Skin of body (tissue), 2 donors: ENCODE measurements around the gene ETS2. TPM values are rescaled to one million over a fixed set of nuclear protein-coding genes. Genes with fewer than 3 reads are reported as not detected.

Experiments
- DNase-seq: peaks from one replicate; lab custom pipeline; 2025; lab: John Stamatoyannopoulos, UW
- total RNA-seq: library from RNA; depleted of rRNA; stranded (reverse); fragments of >200 nt; gene quantifications from one replicate; pipeline ENCODE4 v1.2.3, GENCODE V29; 2014

The ETS2 gene
- total RNA-seq, 1 donor from 2014 or later: 108 TPM

DNA sequence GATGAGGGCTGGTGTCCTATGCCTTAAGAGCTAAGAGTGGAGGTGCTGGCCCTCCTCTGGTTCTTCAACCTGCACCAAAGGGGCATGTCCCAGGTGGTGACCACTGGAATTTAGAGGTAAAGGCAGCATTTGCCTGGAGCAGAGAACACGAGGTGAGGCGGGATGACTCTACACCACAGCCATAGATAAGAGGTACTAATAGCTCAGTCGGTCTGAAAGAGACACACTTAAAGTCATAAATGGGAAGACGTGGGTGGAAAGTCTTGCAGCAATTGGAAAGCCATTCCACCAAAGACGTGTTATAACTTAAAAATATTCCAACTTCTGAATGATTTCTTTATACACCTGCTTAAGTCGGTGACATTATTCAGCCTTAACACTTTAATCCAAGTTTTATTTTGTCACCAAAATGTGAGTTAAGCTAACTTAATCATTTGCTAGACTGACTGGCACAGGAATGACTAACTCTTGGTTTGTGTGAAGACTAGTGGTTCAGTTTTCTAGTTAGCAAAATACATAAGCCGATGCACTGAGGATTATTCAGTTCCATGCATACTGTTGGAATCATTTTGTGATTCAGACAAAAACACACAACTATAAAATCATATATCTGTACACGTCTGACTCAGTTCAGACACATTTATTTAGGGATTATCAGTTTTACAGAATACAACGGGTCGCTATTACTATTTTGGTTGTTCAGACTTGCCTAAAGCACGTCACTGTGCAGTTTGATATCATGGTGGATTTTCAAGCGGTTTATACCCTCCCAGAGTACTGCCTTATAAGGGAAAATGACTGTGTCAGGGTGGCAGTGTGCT, 4.6 kb upstream of the ETS2 start:
- DNase-seq: no peak

DNA sequence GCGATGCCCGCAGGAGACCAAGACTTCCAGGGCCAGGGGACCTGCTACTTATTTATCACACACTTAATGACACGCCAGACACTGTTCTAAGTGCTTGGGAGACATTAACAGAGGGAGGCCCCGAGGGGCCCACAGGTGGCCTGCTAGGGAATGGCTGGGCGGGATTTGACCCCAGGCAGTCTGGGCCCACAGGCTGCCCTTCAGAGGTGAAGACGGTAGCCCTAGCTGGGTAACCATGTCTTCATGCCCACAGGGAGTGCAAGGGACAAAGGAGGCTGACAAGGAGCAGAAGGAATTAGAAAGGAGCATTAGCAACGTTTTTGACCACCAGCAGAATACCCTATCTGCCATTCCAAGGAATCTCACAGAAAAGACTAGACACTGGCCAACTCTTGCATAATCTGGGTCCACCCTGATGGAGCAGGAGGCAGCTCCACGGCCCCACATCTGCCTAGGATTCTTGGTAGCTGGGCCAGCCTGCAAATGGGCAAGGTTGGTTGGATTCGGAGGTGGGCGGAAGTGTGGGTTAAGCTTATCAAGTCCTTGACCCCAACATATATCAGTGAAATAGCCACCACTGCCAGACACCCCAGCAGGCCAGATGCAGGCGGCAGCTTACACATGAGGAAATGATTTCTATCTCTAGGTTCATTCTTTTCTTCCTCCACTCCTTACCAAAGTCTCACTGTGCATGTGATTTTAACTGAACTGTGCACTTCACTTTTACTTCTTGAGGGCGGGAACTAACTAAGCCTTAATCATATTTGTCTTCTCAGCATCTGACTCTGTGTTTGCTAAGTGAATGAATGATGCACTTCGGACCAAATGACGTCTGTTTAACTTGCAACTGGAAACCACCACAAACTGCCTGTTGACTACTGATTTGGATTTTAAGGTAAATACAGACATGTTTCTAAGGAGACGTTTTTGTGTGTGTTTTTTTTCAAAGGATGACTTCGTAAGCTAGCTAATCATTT, 3.4 kb upstream of the ETS2 start:
- DNase-seq: no peak

DNA sequence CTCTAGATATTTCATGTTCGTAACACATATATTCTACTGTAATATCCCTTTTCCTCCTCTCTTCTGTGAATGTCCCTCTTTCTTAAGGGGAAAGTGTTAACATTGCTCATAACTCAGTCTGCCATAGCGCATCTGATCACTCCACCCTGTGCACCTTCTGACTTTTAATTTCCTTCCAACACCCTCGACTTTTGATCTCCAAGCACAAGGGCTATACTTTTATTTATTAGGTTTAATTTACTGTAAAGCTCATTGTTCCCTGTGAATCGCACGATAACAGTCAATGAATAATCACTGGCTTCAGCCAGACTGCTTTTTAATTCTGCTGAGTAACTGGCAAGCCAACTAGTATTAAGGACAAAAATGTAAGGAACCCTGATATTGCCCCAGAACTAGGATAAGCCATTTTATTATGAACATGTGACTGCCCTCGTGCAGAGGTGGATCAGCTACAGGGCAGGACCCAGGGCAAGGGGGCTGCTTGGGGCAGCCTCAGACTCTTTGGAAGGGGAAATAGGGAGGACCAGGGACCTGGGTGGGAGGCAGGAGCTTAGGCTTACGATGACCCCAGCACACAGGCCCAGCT, 2.6 kb upstream of the ETS2 start:
- DNase-seq: no peak

DNA sequence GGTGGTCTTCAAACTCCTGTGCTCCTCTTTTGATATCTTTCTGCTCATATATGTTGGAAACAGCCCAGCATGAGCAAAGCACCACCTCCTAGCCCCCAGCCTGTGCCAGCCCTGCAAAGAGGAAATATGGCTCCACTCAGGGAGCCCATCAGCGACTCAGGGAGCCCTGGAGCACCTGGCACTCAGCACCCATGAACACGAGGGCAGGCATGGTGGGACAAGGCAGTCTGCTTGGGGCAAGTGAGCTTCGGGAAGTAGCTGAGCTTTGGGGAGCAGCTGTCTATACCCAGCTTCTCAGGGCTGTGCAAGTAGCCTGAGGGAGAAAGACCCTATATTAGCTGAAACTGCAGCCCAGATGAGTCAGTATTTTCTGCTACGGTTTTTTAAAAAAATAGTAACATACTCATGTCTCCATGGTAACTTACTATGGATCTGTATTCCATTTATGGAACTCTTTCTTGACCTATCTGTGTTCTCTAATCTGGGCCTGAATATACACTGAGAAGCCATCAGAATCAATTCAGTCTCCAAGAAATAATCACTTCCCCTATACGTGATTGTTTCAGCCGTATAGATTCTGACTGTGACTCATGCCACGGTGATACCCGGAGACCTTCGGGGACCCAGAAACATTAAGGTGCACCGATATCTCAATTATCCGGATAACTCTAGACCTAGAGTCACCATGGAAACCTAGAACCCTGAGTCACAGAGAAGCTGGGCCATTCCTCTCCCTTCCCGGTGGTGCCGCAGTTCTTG, 1.5 kb upstream of the ETS2 start:
- DNase-seq: no peak

DNA sequence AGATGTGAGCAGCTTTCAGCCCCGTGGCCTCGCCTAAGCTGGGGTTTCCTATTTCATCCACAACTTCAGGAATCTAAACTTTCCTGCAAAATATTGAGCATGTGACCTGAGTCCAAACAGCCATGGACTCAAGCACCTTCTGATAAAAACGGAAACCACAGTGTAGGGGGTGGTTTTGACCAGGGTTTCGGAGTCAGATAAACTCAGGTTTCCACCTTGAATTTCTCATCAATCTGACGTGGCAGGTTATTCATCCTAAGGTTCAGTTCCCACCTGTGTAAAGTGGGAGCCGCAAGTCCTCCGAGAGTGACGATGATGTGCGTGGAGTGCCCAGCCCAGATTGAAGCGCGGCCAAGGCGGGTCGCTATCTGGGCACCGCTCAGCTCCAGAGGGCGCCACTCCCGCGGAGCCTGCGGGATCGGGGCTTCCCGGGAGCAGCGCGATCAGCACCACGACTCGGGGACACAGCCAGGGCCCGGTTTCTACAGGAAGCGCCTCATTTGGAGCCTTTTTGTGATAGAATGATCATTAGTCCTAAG, 871 bp upstream of the ETS2 start:
- peak; percentile 61 for DNase-seq

DNA sequence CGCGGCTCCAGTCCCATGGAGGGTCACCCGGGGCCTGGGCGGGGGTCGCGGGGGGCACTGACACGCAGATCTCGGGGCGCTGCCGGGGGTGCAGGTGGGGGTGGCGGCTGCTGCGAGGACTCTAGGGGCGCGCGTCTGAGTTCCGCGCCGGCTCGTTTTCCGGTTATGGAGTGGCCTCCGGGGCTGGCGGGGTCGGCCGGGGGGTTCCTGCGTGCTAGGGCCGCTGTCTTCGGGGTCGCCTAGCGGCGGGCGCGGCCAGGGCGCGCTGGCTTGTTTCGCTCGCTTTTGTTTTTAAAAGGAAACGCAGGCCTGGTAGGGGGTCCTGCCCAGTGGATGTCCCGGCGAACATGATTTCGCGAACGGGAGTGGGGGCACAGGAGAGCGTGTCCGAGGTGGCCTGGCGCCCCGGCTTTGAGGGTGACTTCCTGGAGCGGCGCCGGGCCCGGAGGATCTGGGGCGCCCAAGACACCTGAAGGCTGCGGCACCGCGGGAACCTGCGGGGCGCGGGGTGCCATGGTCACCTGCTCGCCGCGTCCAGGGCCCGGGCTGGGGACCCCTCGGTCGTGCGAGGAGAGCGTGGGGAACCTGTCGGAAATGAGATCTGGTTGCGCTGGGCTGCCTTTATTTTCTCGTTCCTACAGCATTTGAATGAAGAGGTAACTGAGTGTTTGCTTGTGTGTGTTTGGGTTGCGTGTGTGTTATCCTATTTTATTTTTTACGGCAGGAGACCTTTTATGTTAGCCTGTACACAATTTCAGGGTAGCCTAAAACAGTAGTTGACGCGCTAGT, 618 bp downstream of the ETS2 start:
- DNase-seq: no peak

DNA sequence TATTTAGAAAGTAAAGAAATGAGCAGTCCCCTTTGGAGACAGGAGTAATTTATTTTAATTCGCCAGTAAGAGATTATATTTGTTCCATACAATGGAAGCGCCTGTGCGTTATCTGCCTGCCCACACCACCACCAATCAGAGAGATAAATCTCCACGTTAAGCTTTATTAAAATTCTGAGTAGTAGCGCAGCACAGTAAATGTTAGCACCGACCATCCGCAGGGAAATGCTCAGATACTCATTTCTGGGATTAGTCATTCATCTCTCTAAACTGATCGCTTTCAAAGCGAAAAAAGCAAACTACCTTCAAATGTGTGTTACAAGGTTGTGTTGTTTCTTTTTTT, 1.2 kb downstream of the ETS2 start:
- no peak for DNase-seq

DNA sequence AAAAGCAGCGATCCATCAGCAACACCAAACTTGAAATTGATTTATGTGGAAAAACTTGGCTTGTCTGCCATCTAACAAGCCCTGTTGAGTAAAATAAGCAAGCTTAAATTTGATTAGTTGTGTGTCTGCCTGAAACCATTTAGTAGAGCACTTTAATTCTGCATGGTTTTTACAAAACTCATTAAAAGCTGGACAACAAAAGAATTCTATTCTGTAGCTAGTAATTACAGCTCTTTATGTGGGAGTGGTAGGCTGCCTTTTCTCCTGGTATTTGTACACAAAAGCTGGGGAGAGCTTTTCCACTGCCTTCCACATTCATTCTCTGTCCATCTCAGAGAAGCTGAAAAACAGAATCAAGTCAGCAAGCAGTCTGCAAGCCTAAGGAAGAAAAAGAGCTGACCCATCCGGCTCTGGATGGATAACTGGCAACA, 1.7 kb downstream of the ETS2 start:
- no peak for DNase-seq

DNA sequence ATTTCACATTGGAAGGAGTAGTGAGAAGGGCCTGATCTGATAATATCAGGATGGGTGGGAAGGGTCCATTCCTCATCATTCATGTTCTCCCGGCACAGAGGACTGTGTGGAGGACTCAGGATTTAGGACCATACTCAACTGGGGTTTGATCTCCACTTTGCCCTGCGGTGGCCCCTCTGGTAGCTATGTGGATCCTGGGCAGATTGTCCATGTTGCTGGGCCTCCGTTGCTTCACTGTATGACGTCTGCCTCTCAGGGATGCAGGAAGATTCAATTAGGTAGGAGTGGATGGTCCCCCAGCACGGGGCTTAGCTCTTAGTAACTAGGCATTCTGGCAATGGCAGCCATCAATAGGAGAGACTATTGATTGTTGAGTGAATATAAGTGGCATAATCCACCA, 2.3 kb downstream of the ETS2 start:
- DNase-seq: no peak

DNA sequence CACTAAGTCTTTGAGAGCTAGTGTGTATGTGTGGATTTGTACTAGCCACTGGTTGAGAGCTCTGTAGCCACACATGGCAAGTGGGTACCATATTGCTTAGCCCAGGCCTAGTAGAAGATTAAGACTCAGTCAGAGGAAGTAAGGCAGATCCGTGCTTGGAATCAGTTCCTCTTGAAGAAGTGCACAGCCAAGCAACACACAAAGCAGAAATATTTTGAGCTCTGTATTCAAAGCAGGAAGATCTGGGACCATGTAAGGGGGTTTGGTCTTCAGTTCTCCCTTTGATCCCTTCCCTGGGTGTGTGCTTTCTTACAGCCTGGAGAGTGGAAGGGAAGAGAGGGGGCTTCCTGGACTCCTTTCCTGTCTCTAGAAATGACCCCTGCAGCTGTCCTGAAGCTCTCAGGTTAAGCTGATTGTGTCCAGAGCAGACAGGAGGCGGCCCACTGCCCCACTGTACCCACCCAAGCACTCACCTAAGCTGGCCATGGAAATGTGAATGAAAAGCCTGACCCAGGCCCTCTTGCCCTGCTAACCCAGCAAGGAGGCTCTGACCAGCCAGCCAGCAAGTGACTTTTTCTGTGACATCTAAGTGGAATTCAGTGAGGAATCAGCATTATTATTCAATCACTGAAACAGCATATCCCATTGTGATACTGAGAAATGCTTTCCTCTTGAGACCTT, 3.6 kb downstream of the ETS2 start:
- DNase-seq: peak; percentile 21

DNA sequence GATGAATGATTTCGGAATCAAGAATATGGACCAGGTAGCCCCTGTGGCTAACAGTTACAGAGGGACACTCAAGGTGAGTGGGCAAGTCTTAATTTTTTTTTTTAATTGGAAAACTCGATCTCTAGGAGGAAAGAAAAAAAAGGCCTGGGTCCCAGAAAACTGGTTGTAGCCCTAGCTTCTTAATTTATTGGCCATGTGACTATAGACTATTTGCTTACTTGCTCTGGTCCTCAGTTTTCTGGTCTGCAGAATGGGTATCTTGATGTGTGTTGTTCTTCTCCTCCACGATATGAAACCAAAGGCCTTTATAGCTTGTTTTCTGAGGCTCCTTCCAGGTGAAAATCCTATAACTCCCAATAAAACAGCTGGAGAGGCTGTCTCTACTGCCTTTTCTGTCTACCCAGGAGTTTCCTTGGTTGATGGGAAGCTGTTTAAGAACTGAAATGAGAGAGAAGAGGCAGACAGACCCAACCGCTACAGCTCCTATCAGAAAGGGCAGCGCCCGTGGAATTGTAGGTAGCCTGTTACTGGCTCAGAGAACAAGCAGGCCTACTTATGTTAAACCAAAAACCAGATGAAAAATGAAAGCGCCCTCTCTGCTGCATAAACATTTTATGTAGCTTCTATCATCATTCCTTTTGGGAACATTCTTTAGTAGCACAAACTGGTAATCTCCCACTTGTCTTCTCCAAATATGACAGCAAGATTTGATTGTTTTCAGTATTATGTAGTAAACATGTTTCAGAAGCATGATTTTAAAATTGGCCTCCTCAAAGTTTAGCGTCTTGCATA, 4.5 kb downstream of the ETS2 start:
- peak; percentile 29 for DNase-seq

DNA sequence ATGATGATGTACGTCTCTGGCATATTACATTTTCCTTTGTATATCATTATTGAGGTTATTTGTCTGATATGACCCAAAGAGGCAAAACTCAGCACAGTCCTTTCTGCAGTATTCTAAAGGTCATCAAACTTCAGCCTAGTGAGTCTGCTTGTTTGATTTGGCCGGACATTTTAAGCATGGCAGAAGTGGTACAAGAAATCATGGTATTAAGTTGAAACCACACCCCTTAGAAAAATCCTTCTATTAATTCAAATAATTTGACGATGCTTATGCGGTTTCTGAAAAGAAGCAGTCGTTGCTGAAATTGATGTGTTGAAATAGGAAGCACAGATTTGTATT, 5.1 kb downstream of the ETS2 start:
- DNase-seq: no peak

DNA sequence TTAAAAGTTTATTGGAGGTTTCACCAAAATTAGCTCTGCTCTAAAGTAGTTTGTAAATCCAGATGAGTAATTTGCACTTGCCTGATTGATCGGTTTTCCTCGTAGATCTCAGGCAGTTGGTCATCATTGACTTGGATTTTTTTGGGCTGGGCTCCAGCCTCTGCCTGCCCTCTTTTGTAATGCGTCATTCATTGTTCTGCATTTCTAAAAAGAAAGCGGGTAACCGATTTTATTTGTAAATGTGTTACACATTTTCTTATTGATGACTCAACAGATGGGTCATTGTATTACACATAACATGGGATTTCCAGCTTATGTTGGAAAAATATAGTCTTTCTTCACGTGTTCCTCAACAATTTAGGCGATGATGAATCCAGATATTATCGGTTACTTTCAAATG, 5.5 kb downstream of the ETS2 start:
- DNase-seq: no peak

DNA sequence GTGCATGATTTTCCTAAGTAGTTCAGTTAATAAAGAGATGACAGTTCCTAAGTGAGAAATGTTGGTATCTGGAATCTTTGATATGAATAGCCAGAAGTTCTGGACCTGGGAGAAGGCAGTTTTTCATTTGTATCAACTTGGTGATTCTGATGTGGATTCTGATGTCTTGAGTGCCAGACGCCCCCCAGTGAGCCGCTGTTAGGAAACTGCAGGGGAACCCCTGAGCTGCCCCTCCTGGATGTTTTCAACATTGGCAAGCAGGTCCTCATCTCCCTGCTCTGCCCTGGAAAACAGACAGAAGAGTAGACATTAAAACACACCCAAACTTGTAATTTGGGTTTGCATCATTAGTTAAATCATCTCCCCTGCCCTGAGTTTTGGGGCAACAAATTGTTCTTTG, 7.4 kb downstream of the ETS2 start:
- no peak for DNase-seq

DNA sequence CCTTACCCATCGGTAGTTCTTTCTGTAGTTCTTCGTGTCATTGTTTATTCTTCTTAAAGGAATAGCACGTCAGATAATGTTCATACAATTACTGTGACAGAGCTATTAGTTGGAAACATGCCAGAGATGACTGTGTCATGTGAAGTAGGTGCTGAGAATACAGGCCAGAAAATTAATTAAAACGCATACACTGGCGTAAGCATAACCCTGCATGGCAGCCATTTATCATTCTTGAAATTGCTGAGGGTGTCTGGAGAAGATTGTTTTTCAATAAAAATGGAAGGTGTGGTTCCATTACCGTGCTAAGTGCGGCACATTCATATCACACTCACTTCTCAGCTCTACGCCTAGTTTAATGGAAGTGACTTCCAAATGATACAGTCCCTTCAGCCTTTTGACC, 7.8 kb downstream of the ETS2 start:
- no peak for DNase-seq

DNA sequence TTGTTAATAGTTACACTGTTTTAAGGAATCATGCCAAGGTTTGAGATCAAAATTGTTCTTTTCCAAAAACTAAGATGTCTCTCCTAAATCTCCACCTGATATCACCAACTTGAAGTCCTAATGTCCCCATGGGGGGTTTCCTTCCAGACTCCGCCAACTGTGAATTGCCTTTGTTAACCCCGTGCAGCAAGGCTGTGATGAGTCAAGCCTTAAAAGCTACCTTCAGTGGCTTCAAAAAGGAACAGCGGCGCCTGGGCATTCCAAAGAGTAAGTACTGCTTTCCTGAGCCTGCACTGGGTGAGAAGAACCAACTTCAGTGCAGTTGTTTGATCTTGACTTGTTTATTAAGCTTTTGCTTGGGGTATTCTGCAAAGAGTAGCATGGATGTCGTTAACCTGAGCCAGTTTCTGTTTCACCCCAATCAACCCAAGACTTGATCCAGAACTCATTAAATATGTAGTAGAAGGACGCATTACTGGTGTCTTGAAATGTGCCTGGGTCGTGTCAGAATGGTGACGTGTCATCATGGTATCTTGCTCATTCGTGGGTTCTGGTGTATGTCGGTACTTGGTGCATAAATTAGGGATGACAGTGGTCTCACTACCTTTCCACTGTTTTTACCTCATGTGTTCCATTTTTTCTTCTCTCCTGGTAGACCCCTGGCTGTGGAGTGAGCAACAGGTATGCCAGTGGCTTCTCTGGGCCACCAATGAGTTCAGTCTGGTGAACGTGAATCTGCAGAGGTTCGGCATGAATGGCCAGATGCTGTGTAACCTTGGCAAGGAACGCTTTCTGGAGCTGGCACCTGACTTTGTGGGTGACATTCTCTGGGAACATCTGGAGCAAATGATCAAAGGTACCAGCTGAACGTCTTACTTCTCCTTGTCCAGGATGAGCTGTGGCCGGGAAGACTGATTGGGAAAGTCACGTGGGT, 8.7 kb downstream of the ETS2 start:
- no peak for DNase-seq

DNA sequence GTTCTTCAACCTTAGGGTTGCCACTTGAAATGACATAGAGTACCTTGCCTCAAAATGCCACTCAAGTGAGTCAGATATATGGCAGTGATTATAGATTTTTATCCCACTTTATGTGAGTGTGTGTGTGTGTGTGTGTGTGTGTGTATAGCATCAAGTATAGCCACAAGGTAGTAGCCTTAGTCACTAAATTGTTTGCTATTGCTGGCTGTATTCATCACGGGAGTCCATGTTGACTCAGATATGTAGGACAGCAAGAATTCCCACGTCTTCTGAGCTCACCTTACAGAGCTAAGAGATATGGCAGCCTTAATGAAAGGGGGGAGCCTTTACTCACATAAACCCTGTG, 9.3 kb downstream of the ETS2 start:
- no peak for DNase-seq

DNA sequence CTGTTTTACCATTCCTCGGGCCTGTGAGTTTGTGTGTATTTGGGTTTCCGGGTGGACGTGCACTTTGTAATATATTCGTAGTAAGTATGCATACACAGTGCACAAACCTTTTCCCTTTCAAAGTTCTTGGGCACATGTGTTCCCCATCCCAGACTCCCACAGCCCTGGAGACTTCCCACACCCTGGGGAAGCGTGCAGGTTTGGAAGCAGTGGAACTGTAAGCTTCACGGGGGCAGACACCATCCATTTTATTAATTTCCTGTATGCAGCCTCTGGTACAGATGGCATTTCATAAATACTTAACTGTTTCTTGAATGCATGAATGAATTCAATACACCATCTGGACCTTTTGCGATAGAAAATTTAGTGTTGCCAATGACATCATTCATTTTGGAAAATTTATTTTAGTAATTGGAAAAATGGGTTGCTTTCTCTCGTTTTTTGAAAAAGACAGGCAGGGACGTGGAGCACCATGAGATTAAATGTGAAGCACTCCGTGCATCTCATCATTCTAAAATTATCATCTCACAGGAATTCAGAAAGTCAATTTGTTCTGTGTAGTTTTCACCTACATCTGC, 10.8 kb downstream of the ETS2 start:
- no peak for DNase-seq
